ENCODE measurements around the gene IL36A.

Gene IL36A

DNA sequence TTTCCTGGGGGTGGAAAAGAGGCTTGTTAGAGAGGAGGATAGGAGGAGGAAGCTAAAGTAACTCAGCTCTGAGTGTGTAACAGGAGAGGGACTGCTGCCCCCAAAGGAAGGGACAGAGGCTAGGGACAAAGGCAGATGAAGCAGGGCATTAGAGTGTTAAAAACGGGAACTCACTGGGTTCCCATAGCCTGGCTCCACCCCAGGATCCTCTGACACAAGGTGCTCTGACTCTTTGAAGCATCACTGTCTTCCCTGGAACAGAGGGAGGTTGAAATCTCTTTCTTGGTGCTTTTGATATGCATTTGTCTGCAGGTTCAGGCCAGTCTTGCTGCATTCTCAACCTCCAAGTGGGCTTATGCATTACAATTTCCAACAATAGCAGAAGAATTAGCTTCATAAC lies 22.9 kb downstream of the IL36A start:
- TF ChIP-seq, protein P1, sequence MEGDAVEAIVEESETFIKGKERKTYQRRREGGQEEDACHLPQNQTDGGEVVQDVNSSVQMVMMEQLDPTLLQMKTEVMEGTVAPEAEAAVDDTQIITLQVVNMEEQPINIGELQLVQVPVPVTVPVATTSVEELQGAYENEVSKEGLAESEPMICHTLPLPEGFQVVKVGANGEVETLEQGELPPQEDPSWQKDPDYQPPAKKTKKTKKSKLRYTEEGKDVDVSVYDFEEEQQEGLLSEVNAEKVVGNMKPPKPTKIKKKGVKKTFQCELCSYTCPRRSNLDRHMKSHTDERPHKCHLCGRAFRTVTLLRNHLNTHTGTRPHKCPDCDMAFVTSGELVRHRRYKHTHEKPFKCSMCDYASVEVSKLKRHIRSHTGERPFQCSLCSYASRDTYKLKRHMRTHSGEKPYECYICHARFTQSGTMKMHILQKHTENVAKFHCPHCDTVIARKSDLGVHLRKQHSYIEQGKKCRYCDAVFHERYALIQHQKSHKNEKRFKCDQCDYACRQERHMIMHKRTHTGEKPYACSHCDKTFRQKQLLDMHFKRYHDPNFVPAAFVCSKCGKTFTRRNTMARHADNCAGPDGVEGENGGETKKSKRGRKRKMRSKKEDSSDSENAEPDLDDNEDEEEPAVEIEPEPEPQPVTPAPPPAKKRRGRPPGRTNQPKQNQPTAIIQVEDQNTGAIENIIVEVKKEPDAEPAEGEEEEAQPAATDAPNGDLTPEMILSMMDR (conservative IDR thresholded peaks at IDR 0.05): no peak
- no peak overlapping the region for H3K27ac ChIP-seq

DNA sequence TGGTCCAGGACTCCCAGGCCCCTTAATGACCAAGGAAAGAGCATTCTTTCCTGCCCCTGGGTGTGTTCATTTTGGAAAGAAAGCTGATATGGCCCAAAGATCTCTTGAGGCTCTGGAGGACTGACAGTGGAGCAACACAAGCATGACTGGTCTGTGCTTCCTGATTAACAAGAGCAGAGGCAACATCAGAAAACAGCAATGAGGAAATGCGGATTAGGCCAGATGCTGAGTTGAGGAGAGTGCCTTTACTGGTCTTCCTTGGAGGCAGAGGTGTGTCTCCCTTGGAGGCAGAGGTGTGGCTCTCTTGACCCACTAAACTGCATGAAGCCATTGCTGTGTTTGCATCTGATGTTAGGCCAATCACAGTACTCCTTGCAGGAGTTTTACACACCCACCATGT lies 27.5 kb downstream of the IL36A start:
- no peak overlapping the region for H3K27ac ChIP-seq
- TF ChIP-seq, protein P1 (conservative IDR thresholded peaks at IDR 0.05): no peak

DNA sequence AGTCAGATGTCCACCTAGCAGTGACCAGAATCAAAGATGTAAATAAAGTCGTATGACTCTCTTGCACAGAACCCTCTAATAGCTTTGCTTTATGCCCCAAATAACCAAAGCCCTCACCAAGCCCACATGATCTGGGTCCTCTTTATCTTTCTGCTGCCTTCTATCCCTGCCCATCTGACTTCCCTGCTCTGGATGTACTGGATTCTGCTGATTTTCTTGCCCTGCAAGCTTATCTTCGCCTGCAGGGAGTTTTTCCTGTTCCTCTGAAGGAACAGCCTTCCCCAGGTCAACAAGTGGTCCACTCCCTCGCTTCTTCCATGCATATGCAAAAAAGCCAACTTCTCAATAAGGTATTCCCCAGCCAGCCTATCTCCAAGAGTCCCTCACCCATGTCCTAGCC lies 28.8 kb downstream of the IL36A start:
- no peak overlapping the region for H3K27ac ChIP-seq
- TF ChIP-seq, protein P1 (conservative IDR thresholded peaks at IDR 0.05): no peak

DNA sequence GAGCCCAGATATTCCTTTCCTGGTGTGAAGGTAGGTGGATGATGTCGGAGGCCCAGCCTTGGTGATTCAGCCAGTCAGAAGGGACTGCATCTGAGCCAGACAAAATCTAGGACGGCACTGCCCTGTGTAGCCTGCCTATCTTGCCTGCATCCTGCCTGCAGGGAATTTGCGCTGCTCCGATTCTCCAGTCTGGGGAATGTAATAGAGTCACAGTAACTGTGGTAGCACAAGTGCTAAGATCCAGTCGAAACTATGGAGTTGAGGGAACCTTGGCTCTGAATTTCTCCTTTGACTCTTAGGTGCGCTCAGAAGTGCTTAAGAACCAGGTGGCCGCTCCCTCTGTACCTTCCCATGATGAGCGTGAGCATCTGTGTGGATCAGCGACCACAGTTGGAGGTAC lies 31.5 kb downstream of the IL36A start:
- TF ChIP-seq, protein P1 (conservative IDR thresholded peaks at IDR 0.05): no peak
- H3K27ac ChIP-seq: no peak overlapping the region

DNA sequence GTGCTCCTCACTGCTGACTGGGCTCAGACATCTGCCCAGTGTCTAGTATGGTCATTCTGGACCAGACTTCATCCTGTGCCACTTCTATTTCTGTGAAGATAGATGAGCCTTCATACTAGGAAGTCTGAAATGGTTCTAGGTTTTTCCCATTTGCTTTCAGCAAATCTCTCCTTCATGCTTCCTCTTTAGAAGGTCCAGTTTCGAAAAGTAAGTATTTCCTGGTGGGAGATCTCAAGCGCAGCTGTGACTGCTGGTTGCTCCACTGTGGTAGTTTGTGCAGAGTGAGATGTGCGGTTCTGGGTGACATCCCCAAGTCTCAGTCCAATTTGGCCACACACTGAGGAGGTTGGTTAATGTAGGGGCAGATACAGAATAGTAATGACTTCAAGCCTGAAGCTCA lies 33.0 kb downstream of the IL36A start:
- TF ChIP-seq, protein P1 (conservative IDR thresholded peaks at IDR 0.05): no peak
- H3K27ac ChIP-seq: no peak overlapping the region

DNA sequence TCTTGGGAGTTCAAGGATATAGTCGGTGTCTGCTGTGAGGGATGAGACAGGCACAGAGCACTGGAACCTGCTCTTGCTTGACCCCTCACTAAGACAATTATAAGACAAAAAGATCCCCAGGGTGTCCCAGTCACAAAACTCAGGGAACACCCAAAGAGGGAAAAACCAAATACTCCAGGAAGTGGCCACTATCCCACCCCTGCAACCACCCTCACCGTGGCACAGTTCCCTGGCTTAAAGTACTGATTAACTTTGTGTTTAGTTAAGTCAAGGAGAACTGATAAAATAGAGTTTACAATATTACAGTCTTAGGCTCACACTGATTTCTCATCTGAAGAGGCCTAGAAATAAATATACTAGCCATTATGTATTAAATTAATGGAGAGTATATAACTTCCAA lies 33.9 kb downstream of the IL36A start:
- H3K27ac ChIP-seq: no peak overlapping the region

DNA sequence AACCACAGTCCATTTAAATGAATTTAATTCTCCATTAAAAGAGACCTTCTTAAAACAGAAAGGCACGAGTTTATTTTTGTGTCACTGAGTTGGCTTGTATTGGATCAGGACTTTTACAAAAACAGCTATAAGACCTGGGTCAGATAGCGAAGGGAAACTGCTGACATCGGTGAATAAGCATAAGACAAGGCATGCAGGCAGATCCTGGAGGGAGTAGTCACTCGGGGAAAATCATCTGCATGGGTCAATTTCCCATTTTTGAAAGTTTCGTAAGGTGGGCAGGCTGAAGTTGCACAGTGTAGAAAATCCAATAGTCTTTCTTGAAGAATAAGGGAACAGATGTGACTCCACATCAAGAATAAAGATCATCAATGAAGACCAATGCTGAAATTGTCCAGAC lies 34.5 kb downstream of the IL36A start:
- TF ChIP-seq, protein P1 (conservative IDR thresholded peaks at IDR 0.05): no peak
- H3K27ac ChIP-seq: no peak overlapping the region

More for the DNA sequence above, 33.9 kb downstream of the IL36A start:
- TF ChIP-seq, protein P1 (conservative IDR thresholded peaks at IDR 0.05): no peak

DNA sequence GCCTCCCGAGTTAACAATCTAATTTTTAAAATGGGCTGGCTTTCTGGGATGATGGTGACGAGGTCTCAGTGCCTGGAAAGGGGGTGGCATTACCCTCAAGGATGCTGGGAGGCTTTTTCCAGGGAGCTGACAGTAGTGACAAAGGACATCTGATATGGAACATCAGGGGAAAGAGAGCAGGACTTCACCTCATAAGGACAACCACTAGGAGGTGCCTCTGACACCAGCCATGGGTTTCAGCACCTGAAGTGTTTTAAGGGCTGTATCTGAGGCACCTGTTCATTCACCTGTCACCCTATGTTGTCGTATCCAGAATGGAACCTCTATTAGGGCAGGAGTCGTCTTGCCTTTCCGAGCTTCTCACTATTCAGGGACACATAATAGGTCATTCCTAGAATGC lies 36.6 kb downstream of the IL36A start:
- TF ChIP-seq, protein P1 (conservative IDR thresholded peaks at IDR 0.05): no peak; the same call in 1 of the 2 replicates
- no peak overlapping the region for H3K27ac ChIP-seq
